GM19351 (cell line): ENCODE results near the gene SHISA5.
"Not testable (repeated sequence)": the region's sequence is repeated elsewhere in the genome, so short reads cannot be mapped to it uniquely, and the experiment has no call there.

Source experiments
- ATAC-seq: cut with Tn5 transposase; IDR thresholded peaks from one replicate; pipeline ENCODE4 v1.9.1; 2021; ENCODE audit warnings: mild to moderate bottlenecking, moderate library complexity; ENCODE audit not compliant: unreplicated experiment

Gene SHISA5

GRCh38 chr3:48521635-48522034 lies 17.7 kb upstream of the SHISA5 start:
- ATAC-seq, result no peak

- ATAC-seq, result no peak
Measured at GRCh38 chr3:48519277-48519643, 15.3 kb upstream of the SHISA5 start.

GRCh38 chr3:48518638-48519276 lies 14.8 kb upstream of the SHISA5 start:
- ATAC-seq, result no peak

GRCh38 chr3:48518069-48518468 lies 14.1 kb upstream of the SHISA5 start:
- ATAC-seq, result no peak

GRCh38 chr3:48516571-48516970 lies 12.6 kb upstream of the SHISA5 start:
- ATAC-seq, result no peak

GRCh38 chr3:48514431-48515227 lies 10.7 kb upstream of the SHISA5 start:
- ATAC-seq, result no peak

- no peak for ATAC-seq
Measured at GRCh38 chr3:48511551-48511950, 7.6 kb upstream of the SHISA5 start.

GRCh38 chr3:48507256-48508061 lies 3.5 kb upstream of the SHISA5 start:
- ATAC-seq, result no peak

- ATAC-seq, result no peak
Measured at GRCh38 chr3:48505968-48506504, 2.1 kb upstream of the SHISA5 start.

GRCh38 chr3:48505146-48505545 lies 1.2 kb upstream of the SHISA5 start:
- no peak for ATAC-seq

- no peak for ATAC-seq
Measured at GRCh38 chr3:48503401-48504050, 448 bp downstream of the SHISA5 start.

GRCh38 chr3:48502728-48503168 lies 1.2 kb downstream of the SHISA5 start:
- ATAC-seq, result no peak

- no peak for ATAC-seq
Measured at GRCh38 chr3:48502121-48502520, 1.9 kb downstream of the SHISA5 start.

- no peak for ATAC-seq
Measured at GRCh38 chr3:48501196-48501595, 2.8 kb downstream of the SHISA5 start.

- no peak for ATAC-seq
Measured at GRCh38 chr3:48500656-48501055, 3.3 kb downstream of the SHISA5 start.

- ATAC-seq, result no peak
Measured at GRCh38 chr3:48493203-48493501, 10.8 kb downstream of the SHISA5 start.

GRCh38 chr3:48492461-48493202 lies 11.3 kb downstream of the SHISA5 start:
- no peak for ATAC-seq

GRCh38 chr3:48486952-48487351 lies 17.0 kb downstream of the SHISA5 start:
- no peak for ATAC-seq

GRCh38 chr3:48482822-48483221 lies 21.2 kb downstream of the SHISA5 start:
- not testable (repeated sequence) for ATAC-seq

GRCh38 chr3:48480891-48481290 lies 23.1 kb downstream of the SHISA5 start:
- ATAC-seq, result not testable (repeated sequence)
